Esophagus muscularis mucosa (tissue), 4 donors: Measurements from ENCODE around the gene TMEM169. TPM values are rescaled to one million over a fixed set of nuclear protein-coding genes. Genes with fewer than 3 reads are reported as not detected.

ENCODE experiments used
- DNase-seq: peaks from one replicate; pipeline ENCODE4 v3.0.0-alpha.2; 2017; ENCODE audit errors: extremely low spot score
- H3K27ac ChIP-seq, 4 donors: fragments of 200-600 bp; sonication (generic); replicated peaks in 1 of 4; 1 replicate in 3 of 4; 2 replicates in 1 of 4; pipeline ENCODE4 v1.5.1; 2016 to 2019; ENCODE audit warnings: mild to moderate bottlenecking in 1 of 4
- H3K27me3 ChIP-seq, 4 donors: fragments of 200-600 bp; sonication (generic); one replicate each; pipeline versions ENCODE4 v1.5.1 to v1.6.0; 2016 to 2019
- H3K36me3 ChIP-seq, 4 donors: fragments of 200-600 bp; sonication (generic); one replicate each; pipeline ENCODE4 v1.5.1; 2016 to 2019
- H3K4me1 ChIP-seq, 4 donors: fragments of 200-600 bp; sonication (generic); one replicate each; pipeline ENCODE4 v1.5.1; 2016 to 2019
- H3K4me3 ChIP-seq, 4 donors: fragments of 200-600 bp; sonication (generic); 1 replicate in 2 of 4; 2 replicates in 2 of 4; pipeline ENCODE4 v1.5.1; 2016 to 2019; ENCODE audit warnings: mild to moderate bottlenecking in 4 of 4, moderate library complexity in 1 of 4
- H3K9me3 ChIP-seq, 4 donors: fragments of 200-600 bp; sonication (generic); 1 replicate in 3 of 4; 2 replicates in 1 of 4; pipeline ENCODE4 v1.5.1; 2016 to 2019
- EP300 ChIP-seq: sonication (generic); formaldehyde crosslinking; IDR thresholded peaks from one replicate; pipeline ENCODE4 v1.6.1; 2017; ENCODE audit warnings: antibody characterized with exemption
- POLR2A ChIP-seq: fragments of 450-650 bp; IDR thresholded peaks from one replicate; pipeline ENCODE4 v1.6.1; 2017; ENCODE audit warnings: antibody characterized with exemption, moderate library complexity, mild to moderate bottlenecking, low read depth
- POLR2AphosphoS5 ChIP-seq, 2 donors: sonication (generic); formaldehyde crosslinking; IDR thresholded peaks; one replicate each; pipeline ENCODE4 v1.6.1; 2017; ENCODE audit warnings: antibody characterized with exemption in 2 of 2
- WGBS: methylation state at CpG from one replicate; pipeline ENCODE4 v1.1.5; 2018; 5-methylcytosine and 5-hydroxymethylcytosine counted together
- intact Hi-C: fragments of 100-400 bp; cut with DNase I; formaldehyde crosslinking; loops from one replicate; pipeline ENCODE4 v1.15.1; 2023
- total RNA-seq, 4 donors: library from RNA; depleted of rRNA; stranded (reverse); fragments of >200 nt; gene quantifications; one replicate each; pipeline versions ENCODE4 v1.1.0 to v1.2.1, GENCODE V29; 2016
- TF ChIP-seq, protein P1 (sequence below), 3 experiments: fragments of 200-600 bp in 2 of 3; fragments of 450-650 bp in 1 of 3; sonication (generic) in 2 of 3; IDR thresholded peaks; one replicate each; pipeline ENCODE4 v1.5.1; 2017 to 2019; ENCODE audit warnings: antibody characterized with exemption in 3 of 3, mild to moderate bottlenecking in 2 of 3, moderate library complexity in 1 of 3

The TMEM169 gene
- total RNA-seq, 4 donors from 2014 or later, result under 0.01 to 0.75 (median 0.51) TPM

DNA sequence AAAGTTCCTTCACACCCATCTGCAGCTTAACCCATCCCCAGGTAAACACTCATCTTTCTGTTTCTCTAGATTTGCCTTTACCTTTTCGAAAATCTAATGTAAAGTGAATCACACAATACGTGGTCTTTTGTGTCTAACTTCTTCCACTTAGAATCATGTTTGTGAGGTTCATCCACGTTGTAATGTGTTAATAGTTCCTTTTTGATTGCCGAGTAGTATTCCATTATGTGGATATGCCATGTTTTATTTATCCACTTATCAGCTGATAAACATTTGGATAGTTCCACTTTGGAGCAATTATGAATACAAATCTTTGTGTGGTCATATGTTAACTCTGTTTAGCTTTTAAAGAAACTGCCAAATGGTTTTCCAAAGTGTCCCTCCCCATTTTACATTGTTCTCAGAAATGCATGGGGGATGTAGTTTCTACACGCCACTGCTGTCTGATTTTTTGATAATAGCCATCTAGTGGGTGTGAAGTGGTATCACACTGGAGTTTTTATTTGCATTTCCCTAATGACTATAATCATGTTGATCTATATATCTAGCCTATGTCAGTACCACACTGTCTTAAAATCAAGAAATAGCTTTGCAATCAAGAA is 22.4 kb upstream of the TMEM169 start:
- Histone ChIP-seq H3K27ac (no peak overlapping the region), H3K4me1 (no peaks in the 10 kb centered on the region), H3K36me3 (peaks cover 4 to 20% (median 8%) of the 10 kb centered on the region in 4 donors), H3K4me3 (no peak overlapping the region), H3K27me3 (no peaks in the 10 kb centered on the region), H3K9me3 (no peaks in the 10 kb centered on the region)
- TF ChIP-seq POLR2AphosphoS5 (IDR thresholded peaks at IDR 0.05) (no peak), EP300 (no peak), POLR2A (no peak)
- TF ChIP-seq, protein P1, sequence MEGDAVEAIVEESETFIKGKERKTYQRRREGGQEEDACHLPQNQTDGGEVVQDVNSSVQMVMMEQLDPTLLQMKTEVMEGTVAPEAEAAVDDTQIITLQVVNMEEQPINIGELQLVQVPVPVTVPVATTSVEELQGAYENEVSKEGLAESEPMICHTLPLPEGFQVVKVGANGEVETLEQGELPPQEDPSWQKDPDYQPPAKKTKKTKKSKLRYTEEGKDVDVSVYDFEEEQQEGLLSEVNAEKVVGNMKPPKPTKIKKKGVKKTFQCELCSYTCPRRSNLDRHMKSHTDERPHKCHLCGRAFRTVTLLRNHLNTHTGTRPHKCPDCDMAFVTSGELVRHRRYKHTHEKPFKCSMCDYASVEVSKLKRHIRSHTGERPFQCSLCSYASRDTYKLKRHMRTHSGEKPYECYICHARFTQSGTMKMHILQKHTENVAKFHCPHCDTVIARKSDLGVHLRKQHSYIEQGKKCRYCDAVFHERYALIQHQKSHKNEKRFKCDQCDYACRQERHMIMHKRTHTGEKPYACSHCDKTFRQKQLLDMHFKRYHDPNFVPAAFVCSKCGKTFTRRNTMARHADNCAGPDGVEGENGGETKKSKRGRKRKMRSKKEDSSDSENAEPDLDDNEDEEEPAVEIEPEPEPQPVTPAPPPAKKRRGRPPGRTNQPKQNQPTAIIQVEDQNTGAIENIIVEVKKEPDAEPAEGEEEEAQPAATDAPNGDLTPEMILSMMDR (IDR thresholded peaks at IDR 0.05), result no peak
- no peak for DNase-seq
- intact Hi-C loops, result no loop called here
- WGBS, result 96% methylated on average over 5 of the region's 5 CpGs

DNA sequence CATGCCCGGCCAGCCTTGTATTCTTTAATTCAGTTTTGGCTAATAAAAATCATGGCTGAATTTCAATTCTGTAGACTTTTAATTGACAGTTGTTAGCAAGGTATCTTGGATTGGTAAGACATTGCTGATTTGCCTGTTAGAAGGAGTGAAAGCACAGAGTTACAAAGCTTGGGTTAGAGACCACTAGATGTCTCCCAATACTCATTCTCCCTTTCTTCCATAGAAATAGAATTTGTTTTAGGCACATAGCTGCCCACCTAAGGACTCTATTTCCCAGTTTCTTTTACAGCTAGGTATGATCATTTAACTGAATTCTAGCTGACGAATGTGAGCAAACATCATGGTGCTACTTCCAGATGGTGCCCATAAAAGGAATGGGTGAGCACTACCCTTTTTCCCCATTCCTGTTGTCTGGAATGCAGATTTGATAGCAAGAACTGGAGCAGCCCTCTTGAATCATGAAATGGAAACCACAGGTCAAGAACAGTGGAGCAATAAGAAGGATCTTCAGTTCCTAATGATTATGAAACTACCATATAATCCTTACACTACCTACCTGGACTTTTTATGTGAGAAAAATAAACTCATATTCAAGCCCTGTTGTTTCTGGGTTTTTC is 17.6 kb upstream of the TMEM169 start:
- DNase-seq, result no peak
- peaks cover 8 to 41% (median 20%) of the 10 kb centered on the region in 4 donors for H3K36me3 ChIP-seq
- no peak overlapping the region for H3K27ac ChIP-seq
- WGBS, result 89% methylated on average over 2 of the region's 2 CpGs
- no peak overlapping the region for H3K4me3 ChIP-seq
- intact Hi-C loops, result no loop called here
- no peaks in the 10 kb centered on the region for H3K27me3 ChIP-seq
- no peaks in the 10 kb centered on the region for H3K9me3 ChIP-seq
- TF ChIP-seq POLR2AphosphoS5 (IDR thresholded peaks at IDR 0.05), result no peak
- no peak for TF ChIP-seq POLR2A
- TF ChIP-seq, protein P1 (IDR thresholded peaks at IDR 0.05), result no peak
- TF ChIP-seq EP300, result no peak
- H3K4me1 ChIP-seq, result no peaks in the 10 kb centered on the region

DNA sequence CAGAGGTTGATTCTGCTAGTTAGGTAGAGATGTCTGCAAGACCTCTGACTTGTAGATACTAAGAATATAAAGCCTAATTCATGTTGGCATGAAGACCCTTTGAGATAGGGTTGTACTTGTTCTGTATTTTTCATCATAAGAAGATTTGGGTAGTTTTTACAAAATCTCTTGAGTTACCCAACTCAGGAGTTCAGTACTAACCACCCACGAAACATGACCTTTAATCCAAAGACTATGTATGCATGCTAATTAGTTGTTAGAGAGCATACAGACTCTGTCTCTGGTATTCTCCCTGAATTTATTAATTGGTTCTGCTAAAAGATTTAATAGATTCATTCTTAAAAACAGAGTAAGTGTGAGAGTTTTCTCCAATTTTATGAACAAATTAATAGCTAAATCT is 17.1 kb upstream of the TMEM169 start:
- Histone ChIP-seq H3K4me3 (no peak overlapping the region), H3K27ac (no peak overlapping the region), H3K4me1 (no peaks in the 10 kb centered on the region), H3K27me3 (no peaks in the 10 kb centered on the region), H3K9me3 (no peaks in the 10 kb centered on the region), H3K36me3 (peaks cover 8 to 41% (median 20%) of the 10 kb centered on the region in 4 donors)
- DNase-seq, result no peak
- WGBS, result 89% methylated on average over 1 of the region's 1 CpG
- TF ChIP-seq, protein P1 (IDR thresholded peaks at IDR 0.05), result no peak
- no peak for TF ChIP-seq POLR2A
- no peak for TF ChIP-seq POLR2AphosphoS5 (IDR thresholded peaks at IDR 0.05)
- TF ChIP-seq EP300, result no peak
- intact Hi-C loops, result no loop called here

DNA sequence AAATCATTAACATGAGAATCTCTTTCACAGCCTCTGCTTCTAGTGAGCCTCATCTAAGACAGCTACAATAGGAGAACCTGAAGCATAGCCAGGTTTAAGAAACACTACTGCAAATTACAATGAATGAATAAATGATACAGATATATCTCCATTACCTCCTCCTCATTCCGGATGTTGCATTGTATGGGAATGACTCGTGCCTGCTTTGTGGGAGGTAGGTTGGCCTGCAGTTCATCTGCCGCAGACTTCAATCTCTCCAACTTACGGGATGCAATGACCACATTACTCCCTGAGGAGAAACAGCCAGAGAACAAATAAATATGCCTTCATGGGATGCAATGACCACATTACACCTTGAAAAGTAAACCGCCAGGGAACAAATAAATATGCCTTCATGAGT is 15.5 kb upstream of the TMEM169 start:
- 77% methylated on average over 5 of the region's 5 CpGs for WGBS
- intact Hi-C loops, result no loop called here
- no peaks in the 10 kb centered on the region for H3K27me3 ChIP-seq
- no peak overlapping the region for H3K27ac ChIP-seq
- H3K9me3 ChIP-seq, result no peaks in the 10 kb centered on the region
- no peak for DNase-seq
- no peak overlapping the region for H3K4me3 ChIP-seq
- H3K36me3 ChIP-seq, result peaks cover 8 to 37% (median 20%) of the 10 kb centered on the region in 4 donors
- TF ChIP-seq POLR2AphosphoS5 (IDR thresholded peaks at IDR 0.05) (no peak), EP300 (no peak), POLR2A (no peak)
- TF ChIP-seq, protein P1 (IDR thresholded peaks at IDR 0.05), result no peak
- H3K4me1 ChIP-seq, result no peaks in the 10 kb centered on the region

DNA sequence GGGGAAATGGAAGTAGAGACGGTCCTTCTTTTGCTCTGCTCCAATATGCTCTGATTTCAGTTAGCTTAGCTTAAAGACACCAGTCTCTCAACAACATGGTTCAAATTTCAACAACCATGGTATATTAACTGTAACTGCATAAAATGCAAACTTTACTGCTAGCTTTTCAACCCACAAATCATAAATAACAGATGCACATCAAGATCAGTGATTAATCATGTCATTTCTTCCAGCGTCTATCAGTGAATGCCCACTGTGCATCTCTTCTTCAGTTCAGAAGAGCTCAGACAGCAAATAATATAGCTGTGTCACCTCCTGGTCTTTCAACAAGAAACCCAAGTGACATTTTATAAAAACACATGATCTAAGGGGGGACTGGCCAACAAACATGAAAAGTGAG is 12.7 kb upstream of the TMEM169 start:
- 88% methylated on average over 2 of the region's 2 CpGs for WGBS
- H3K4me3 ChIP-seq, result no peak overlapping the region
- no peaks in the 10 kb centered on the region for H3K9me3 ChIP-seq
- TF ChIP-seq EP300 (no peak), POLR2AphosphoS5 (IDR thresholded peaks at IDR 0.05) (no peak)
- TF ChIP-seq, protein P1 (IDR thresholded peaks at IDR 0.05), result no peak
- no peak overlapping the region for H3K27ac ChIP-seq
- intact Hi-C loops, result no loop called here
- H3K36me3 ChIP-seq, result peaks cover 7 to 29% (median 20%) of the 10 kb centered on the region in 4 donors
- no peak for DNase-seq
- no peaks in the 10 kb centered on the region for H3K4me1 ChIP-seq
- H3K27me3 ChIP-seq, result no peaks in the 10 kb centered on the region
